GM21515 (cell line): ENCODE measurements around the gene MYOZ2.
A peak's percentile ranks its signal among the peaks of the same experiment; 100 is the strongest.

ENCODE experiments used
- ATAC-seq: cut with Tn5 transposase; IDR thresholded peaks from one replicate; pipeline ENCODE4 v1.9.1; 2021; ENCODE audit not compliant: unreplicated experiment

Gene MYOZ2

GRCh38 chr4:119190354-119190753, 54.7 kb downstream of the MYOZ2 start:
- no peak for ATAC-seq

GRCh38 chr4:119191505-119191904, 55.9 kb downstream of the MYOZ2 start:
- ATAC-seq, result no peak

- no peak for ATAC-seq
Observed at GRCh38 chr4:119197772-119198212, 62.2 kb downstream of the MYOZ2 start.

GRCh38 chr4:119204916-119205315, 69.3 kb downstream of the MYOZ2 start:
- ATAC-seq, result no peak

GRCh38 chr4:119205690-119206089, 70.1 kb downstream of the MYOZ2 start:
- no peak for ATAC-seq

- ATAC-seq, result no peak
Observed at GRCh38 chr4:119206178-119206577, 70.5 kb downstream of the MYOZ2 start.

- no peak for ATAC-seq
Observed at GRCh38 chr4:119207051-119207450, 71.4 kb downstream of the MYOZ2 start.

GRCh38 chr4:119209077-119209476, 73.4 kb downstream of the MYOZ2 start:
- no peak for ATAC-seq

GRCh38 chr4:119209586-119209985, 74.0 kb downstream of the MYOZ2 start:
- no peak for ATAC-seq

GRCh38 chr4:119210775-119211174, 75.1 kb downstream of the MYOZ2 start:
- ATAC-seq, result no peak

- peak; percentile 10 for ATAC-seq
Observed at GRCh38 chr4:119211867-119212233, 76.2 kb downstream of the MYOZ2 start.

- ATAC-seq, result peak; percentile 95
Observed at GRCh38 chr4:119212234-119212963, 76.8 kb downstream of the MYOZ2 start, which contains the start of gene USP53. Gene USP53, plus strand, starts transcription at chr4:119212713. Its CDS starts 27,047 bp downstream, at chr4:119239760.

GRCh38 chr4:119212964-119213606, 77.5 kb downstream of the MYOZ2 start:
- peak; percentile 60 for ATAC-seq

GRCh38 chr4:119218093-119218492, 82.5 kb downstream of the MYOZ2 start:
- ATAC-seq, result no peak

GRCh38 chr4:119221412-119221811, 85.8 kb downstream of the MYOZ2 start:
- no peak for ATAC-seq

GRCh38 chr4:119227690-119228089, 92.1 kb downstream of the MYOZ2 start:
- no peak for ATAC-seq

- no peak for ATAC-seq
Observed at GRCh38 chr4:119228406-119228805, 92.8 kb downstream of the MYOZ2 start.

- ATAC-seq, result no peak
Observed at GRCh38 chr4:119229908-119230687, 94.5 kb downstream of the MYOZ2 start.

- no peak for ATAC-seq
Observed at GRCh38 chr4:119231491-119231890, 95.9 kb downstream of the MYOZ2 start.

GRCh38 chr4:119232286-119232685, 96.7 kb downstream of the MYOZ2 start:
- ATAC-seq, result no peak

- ATAC-seq, result no peak
Observed at GRCh38 chr4:119233191-119233590, 97.6 kb downstream of the MYOZ2 start.

- no peak for ATAC-seq
Observed at GRCh38 chr4:119233750-119234149, 98.1 kb downstream of the MYOZ2 start.
